Upper lobe of right lung (tissue), 1 donor: ENCODE measurements around the gene PRR15. TPM values are rescaled to one million over a fixed set of nuclear protein-coding genes. Genes with fewer than 3 reads are reported as not detected.
"Not testable (repeated sequence)": the region's sequence is repeated elsewhere in the genome, so short reads cannot be mapped to it uniquely, and the experiment has no call there.

Experiments
- ATAC-seq: fragments of 200-7000 bp; cut with Tn5 transposase; one replicate; pipeline ENCODE4 v1.9.1; 2020; ENCODE audit warnings: mild to moderate bottlenecking, moderate library complexity
- DNase-seq: peaks from one replicate; pipeline ENCODE4 v3.0.0-alpha.2; 2020
- H3K27ac ChIP-seq: fragments of 200-600 bp; one replicate; pipeline ENCODE4 v1.8.0; 2022
- H3K27me3 ChIP-seq: fragments of 200-600 bp; one replicate; pipeline ENCODE4 v1.8.0; 2022; ENCODE audit warnings: mild to moderate bottlenecking
- H3K36me3 ChIP-seq: fragments of 200-600 bp; one replicate; pipeline ENCODE4 v1.8.0; 2022
- H3K4me1 ChIP-seq: fragments of 200-600 bp; one replicate; pipeline ENCODE4 v1.8.0; 2022
- H3K4me3 ChIP-seq: fragments of 200-600 bp; one replicate; pipeline ENCODE4 v1.8.0; 2022; ENCODE audit warnings: mild to moderate bottlenecking
- H3K9me3 ChIP-seq: fragments of 200-600 bp; one replicate; pipeline ENCODE4 v1.8.0; 2022
- CTCF ChIP-seq: fragments of 200-600 bp; IDR thresholded peaks from one replicate; pipeline ENCODE4 v1.8.0; 2022; ENCODE audit warnings: antibody characterized with exemption
- intact Hi-C: fragments of 100-400 bp; cut with DNase I; formaldehyde crosslinking; loops from one replicate; pipeline ENCODE4 v1.11.0; 2022
- long read RNA-seq: library from polyadenylated mRNA; unstranded; transcript quantifications from one replicate; pipeline ENCODE4 v2.0.0, GENCODE V29; 2021
- total RNA-seq: library from RNA; stranded (reverse); fragmentation: NEBNext Ultra II Directional; extraction: Animal tissue kit (Norgen Biotek cat#: 25700); gene quantifications from one replicate; pipeline ENCODE4 v1.2.1, GENCODE V29; 2021
- donor health status: DM: no; HTN: yes; CAD: no; lungs with severe emphysema.

The PRR15 gene, protein sequence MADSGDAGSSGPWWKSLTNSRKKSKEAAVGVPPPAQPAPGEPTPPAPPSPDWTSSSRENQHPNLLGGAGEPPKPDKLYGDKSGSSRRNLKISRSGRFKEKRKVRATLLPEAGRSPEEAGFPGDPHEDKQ
- total RNA-seq, result 2.1 TPM
- long read RNA-seq, partial matches to known transcripts, result 0 of 5 reads
- long read RNA-seq, other reads (novel, unspliced or antisense), result 1 of 5 reads

DNA sequence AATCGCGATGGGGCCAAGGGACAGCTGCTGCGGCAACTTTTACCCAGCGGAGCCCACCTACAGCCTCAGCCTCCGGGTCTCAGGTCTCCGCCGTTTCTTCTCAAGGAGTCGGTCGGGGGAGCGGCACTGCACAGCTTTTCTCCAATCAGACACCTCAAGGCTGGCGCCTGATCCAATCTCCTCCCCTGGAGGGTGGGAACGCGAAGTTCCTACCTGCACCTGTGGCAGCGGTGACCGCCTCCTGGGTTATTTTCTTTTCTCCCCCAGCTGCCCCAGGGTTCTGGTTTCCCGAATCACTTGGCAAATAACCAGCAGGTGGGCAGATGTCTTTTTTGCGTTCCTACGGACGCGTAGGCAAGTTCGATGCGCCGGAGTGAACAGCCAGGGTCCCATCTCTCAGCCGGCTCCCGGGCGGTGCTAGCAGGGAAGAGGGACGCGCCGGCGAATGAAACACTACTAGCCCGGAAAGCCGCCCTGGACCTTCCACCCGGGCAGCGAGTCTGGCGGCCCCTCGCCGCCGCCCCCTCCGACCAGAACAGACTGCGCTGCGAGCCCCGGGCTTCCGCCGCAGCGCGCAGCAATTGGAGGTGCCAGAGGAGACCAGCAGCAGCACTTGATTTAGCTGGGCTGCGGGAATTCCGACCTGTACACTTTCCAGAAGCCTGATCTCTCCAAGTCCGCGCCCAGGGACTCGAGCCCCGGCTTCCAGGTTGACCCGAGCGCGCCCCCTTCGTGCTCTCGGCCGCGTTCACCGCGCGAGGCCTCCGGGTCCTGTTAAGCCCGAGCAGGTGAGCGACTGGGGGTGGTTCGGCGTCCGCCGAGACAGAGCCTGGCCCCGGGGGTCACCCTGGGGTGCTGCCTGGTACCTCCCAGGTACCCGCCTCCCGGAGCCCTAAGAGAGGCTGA is at the start of gene PRR15:
PRR15 (plus strand) TSS at position 246 of the 906 bp plus-strand sequence. CDS start 2,495 bp downstream, outside the sequence.
- Histone ChIP-seq H3K4me1 (peaks cover 35% of the 10 kb centered on the region), H3K36me3 (no peaks in the 10 kb centered on the region), H3K27ac (no peak within 1 kb of the TSS), H3K9me3 (no peaks in the 10 kb centered on the region), H3K27me3 (peaks cover 74% of the 10 kb centered on the region), H3K4me3 (peak within 1 kb of the TSS; percentile 53)
- DNase-seq (no peak), ATAC-seq (peak; percentile 40)
- intact Hi-C loops, result no loop called here
- no peak for TF ChIP-seq CTCF

- TF ChIP-seq CTCF, result no peak
- ATAC-seq (peak; percentile 42), DNase-seq (no peak)
- Histone ChIP-seq H3K27me3 (no peaks in the 10 kb centered on the region), H3K4me1 (no peaks in the 10 kb centered on the region), H3K36me3 (no peaks in the 10 kb centered on the region), H3K27ac (no peak overlapping the region), H3K4me3 (no peak overlapping the region), H3K9me3 (no peaks in the 10 kb centered on the region)
- intact Hi-C loops, result no loop called here
These were observed 47.1 kb upstream of the PRR15 start for GRCh38 chr7:29516491-29516890.

DNA sequence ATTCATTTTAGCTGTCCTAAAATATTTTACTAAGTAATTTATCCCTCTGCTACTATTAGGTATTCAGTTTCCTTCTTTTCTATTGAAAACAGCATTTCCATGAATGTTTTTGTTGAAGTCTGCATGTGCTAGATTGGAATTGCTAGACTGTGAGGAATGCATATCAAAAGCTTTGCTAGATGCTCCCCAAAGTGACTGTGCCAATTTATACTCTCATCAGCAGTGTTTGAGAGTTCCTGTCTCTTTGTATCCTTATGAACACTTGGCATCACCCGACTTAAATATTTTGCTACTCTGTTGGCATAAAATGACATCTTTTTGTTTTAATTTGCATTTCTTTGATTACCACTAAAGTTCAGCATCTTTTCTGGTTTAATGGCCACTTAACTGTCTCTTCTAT is 45.0 kb upstream of the PRR15 start:
- DNase-seq (no peak), ATAC-seq (no peak)
- Histone ChIP-seq H3K9me3 (no peaks in the 10 kb centered on the region), H3K27me3 (no peaks in the 10 kb centered on the region), H3K27ac (no peak overlapping the region), H3K4me1 (no peaks in the 10 kb centered on the region), H3K4me3 (no peak overlapping the region), H3K36me3 (no peaks in the 10 kb centered on the region)
- TF ChIP-seq CTCF, result no peak
- intact Hi-C loops, result no loop called here

DNA sequence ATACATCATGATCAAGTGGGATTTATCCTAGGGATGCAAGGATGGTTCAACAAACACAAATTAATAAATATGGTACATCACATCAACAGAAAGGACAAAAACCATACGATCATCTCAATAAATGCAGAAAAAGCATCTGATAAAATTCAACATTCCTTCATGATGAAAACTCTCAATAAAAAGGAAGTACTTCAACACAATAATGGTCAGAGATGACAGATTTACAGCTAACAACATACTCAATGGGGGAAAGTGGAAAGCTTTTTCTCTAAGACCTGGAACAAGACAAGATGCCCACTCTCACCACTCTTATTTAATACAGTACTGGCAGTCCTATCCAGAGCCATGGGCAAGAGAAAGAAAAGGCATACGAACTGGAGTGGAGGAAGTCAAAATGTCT is 39.9 kb upstream of the PRR15 start:
- Histone ChIP-seq H3K9me3 (no peaks in the 10 kb centered on the region), H3K27me3 (no peaks in the 10 kb centered on the region), H3K36me3 (no peaks in the 10 kb centered on the region), H3K4me1 (no peaks in the 10 kb centered on the region), H3K27ac (no peak overlapping the region), H3K4me3 (no peak overlapping the region)
- DNase-seq (no peak), ATAC-seq (no peak)
- TF ChIP-seq CTCF, result no peak
- intact Hi-C loops, result no loop called here

GRCh38 chr7:29527505-29528108 is 36.0 kb upstream of the PRR15 start:
- intact Hi-C loops, result no loop called here
- no peak for DNase-seq
- Histone ChIP-seq H3K27me3 (no peaks in the 10 kb centered on the region), H3K4me3 (no peak overlapping the region), H3K4me1 (no peaks in the 10 kb centered on the region), H3K36me3 (no peaks in the 10 kb centered on the region), H3K27ac (no peak overlapping the region), H3K9me3 (no peaks in the 10 kb centered on the region)
- ATAC-seq, result no peak
- TF ChIP-seq CTCF, result no peak

DNA sequence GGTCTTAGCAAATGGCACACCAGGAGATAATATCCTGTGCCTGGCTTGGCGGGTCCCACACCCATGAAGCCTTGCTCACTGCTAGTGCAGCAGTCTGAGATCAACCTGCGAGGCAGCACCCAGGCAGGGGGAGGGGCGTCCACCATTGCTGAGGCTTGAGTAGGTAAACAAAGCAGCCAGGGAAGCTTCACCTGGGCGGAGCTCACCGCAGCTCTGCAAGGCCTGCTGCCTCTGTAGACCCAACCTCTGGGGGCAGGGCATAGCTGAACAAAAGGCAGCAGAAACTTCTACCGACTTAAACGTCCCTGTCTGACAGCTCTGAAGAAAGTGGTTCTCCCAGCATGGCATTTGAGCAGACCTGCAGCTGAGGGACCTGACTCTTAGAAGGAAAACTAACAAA is 35.1 kb upstream of the PRR15 start:
- H3K27ac ChIP-seq, intact Hi-C loops, H3K4me1 ChIP-seq, ATAC-seq, H3K9me3 ChIP-seq, H3K4me3 ChIP-seq, H3K27me3 ChIP-seq, DNase-seq, H3K36me3 ChIP-seq: not testable (repeated sequence)
